Ovary (tissue), 9 donors: ENCODE results near the gene BTRC. TPM values are rescaled to one million over a fixed set of nuclear protein-coding genes. Genes with fewer than 3 reads are reported as not detected.

Source experiments
- DNase-seq, 5 donors: peaks; one replicate each; pipeline ENCODE4 v3.0.0-alpha.2; 2019 to 2020
- H3K27ac ChIP-seq, 2 donors: fragments of 200-600 bp; one replicate each; pipeline versions ENCODE4 v1.5.1 to v1.8.0; 2019 to 2022
- H3K27me3 ChIP-seq: fragments of 200-600 bp; one replicate; pipeline ENCODE4 v1.8.0; 2022
- H3K36me3 ChIP-seq: fragments of 200-600 bp; sonication (generic); one replicate; pipeline ENCODE4 v1.5.1; 2019
- H3K4me1 ChIP-seq: one replicate; pipeline ENCODE4 v1.8.1; 2013; ENCODE audit warnings: mild to moderate bottlenecking, moderate library complexity; ENCODE audit not compliant: insufficient read depth
- H3K4me3 ChIP-seq: fragments of 200-600 bp; sonication (generic); one replicate; pipeline ENCODE4 v1.5.1; 2017
- H3K9me3 ChIP-seq, 2 donors: fragments of 200-600 bp in 1 of 2; sonication (generic) in 1 of 2; one replicate each; pipeline versions ENCODE4 v1.5.1 to v1.8.1; 2013 to 2019; ENCODE audit warnings: mild to moderate bottlenecking in 1 of 2, moderate library complexity in 1 of 2
- EP300 ChIP-seq: sonication (generic); formaldehyde crosslinking; IDR thresholded peaks from one replicate; pipeline ENCODE4 v1.6.1; 2017; ENCODE audit warnings: antibody characterized with exemption
- POLR2A ChIP-seq: fragments of 450-650 bp; IDR thresholded peaks from one replicate; pipeline ENCODE4 v1.6.1; 2017; ENCODE audit warnings: antibody characterized with exemption, mild to moderate bottlenecking, moderate library complexity
- WGBS, 3 donors: extraction: QIAGEN DNeasy Blood & Tissue Kit in 1 of 3; methylation state at CpG; one replicate each; pipeline versions ENCODE4 v1.1.5 to v1.1.7; 2013 to 2017; 5-methylcytosine and 5-hydroxymethylcytosine counted together
- intact Hi-C, 4 donors: fragments of 100-400 bp; cut with DNase I; formaldehyde crosslinking; loops; one replicate each; pipeline versions ENCODE4 v1.11.0 to v1.15.1; 2022 to 2023
- polyA plus RNA-seq, 2 donors: library from polyadenylated mRNA; stranded (reverse); fragments of 200-250 nt in 1 of 2; fragments of 350-450 nt in 1 of 2; fragmentation: Illumina TruSeq in 1 of 2; extraction: RNeasy Lipid Tissue Mini Kit (QIAGEN cat#74804) in 1 of 2; gene quantifications; one replicate each; pipeline ENCODE4 v1.2.3, GENCODE V29; 2013 to 2014
- total RNA-seq, 7 donors: library from RNA; depleted of rRNA in 2 of 7; stranded (reverse); fragments of >200 nt in 2 of 7; fragmentation: NEBNext Ultra II Directional in 3 of 7; extraction: Animal tissue kit (Norgen Biotek cat#: 25700) in 3 of 7; gene quantifications; one replicate each; pipeline versions ENCODE4 v1.1.0 to v1.2.4, GENCODE V29; 2016 to 2023
- TF ChIP-seq, protein P1 (sequence below), 3 donors: fragments of 450-650 bp in 2 of 3; fragments of 200-600 bp in 1 of 3; IDR thresholded peaks; one replicate each; pipeline versions ENCODE4 v1.5.1 to v1.8.0; 2016 to 2022; ENCODE audit warnings: antibody characterized with exemption in 3 of 3, mild to moderate bottlenecking in 1 of 3
- donor health status: DM: no; HTN: no; CAD: no; lungs with moderate emphysema.
- donor health status: DM: no; HTN: no; CAD: no.
- donor health status: Bipolar disorder and iron deficiency.
- donor health status: DM: yes; HTN: yes; CAD: no.
- donor health status: DM: no; HTN: no; CAD: no.
- donor health status: DM: yes; HTN: yes; CAD: no.

The BTRC gene
- total and polyA plus RNA-seq, 9 donors, result 7.2 to 31.4 (median 26.2) TPM

GRCh38 chr10:101552442-101552841 lies 198.5 kb downstream of the BTRC start:
- TF ChIP-seq POLR2A (no peak), EP300 (no peak)
- TF ChIP-seq, protein P1, sequence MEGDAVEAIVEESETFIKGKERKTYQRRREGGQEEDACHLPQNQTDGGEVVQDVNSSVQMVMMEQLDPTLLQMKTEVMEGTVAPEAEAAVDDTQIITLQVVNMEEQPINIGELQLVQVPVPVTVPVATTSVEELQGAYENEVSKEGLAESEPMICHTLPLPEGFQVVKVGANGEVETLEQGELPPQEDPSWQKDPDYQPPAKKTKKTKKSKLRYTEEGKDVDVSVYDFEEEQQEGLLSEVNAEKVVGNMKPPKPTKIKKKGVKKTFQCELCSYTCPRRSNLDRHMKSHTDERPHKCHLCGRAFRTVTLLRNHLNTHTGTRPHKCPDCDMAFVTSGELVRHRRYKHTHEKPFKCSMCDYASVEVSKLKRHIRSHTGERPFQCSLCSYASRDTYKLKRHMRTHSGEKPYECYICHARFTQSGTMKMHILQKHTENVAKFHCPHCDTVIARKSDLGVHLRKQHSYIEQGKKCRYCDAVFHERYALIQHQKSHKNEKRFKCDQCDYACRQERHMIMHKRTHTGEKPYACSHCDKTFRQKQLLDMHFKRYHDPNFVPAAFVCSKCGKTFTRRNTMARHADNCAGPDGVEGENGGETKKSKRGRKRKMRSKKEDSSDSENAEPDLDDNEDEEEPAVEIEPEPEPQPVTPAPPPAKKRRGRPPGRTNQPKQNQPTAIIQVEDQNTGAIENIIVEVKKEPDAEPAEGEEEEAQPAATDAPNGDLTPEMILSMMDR (IDR thresholded peaks at IDR 0.05), result no peak
- no peak for DNase-seq
- H3K9me3 ChIP-seq, result no peaks in the 10 kb centered on the region
- H3K4me3 ChIP-seq, result no peak overlapping the region
- H3K36me3 ChIP-seq, result no peaks in the 10 kb centered on the region
- H3K27ac ChIP-seq, result no peak overlapping the region
- WGBS, 3 donors, result 90 to 93% (median 92%) methylated on average over 3 of the region's 3 CpGs
- intact Hi-C loops, result no loop called here
- H3K27me3 ChIP-seq, result no peaks in the 10 kb centered on the region
- H3K4me1 ChIP-seq, result peaks cover 4% of the 10 kb centered on the region

DNA sequence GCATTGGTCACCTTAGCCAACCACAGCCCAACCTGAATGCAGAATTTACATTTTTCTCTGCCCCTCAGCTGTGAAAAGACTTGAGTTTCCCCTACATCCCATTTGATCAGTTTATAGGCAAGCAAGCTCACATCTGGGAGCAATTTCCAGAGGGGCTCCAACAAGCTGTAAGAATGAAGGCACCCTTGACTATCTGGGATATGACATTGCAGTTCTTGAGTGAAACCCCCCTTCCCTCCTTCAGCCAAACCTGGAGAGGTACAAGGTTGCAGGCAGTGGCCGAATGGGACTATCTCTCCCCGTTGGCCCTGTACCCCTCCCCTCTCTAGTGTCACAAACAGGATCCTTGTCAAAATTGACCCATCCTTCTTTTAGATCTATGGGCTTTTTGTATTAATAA lies 203.6 kb downstream of the BTRC start:
- no peaks in the 10 kb centered on the region for H3K9me3 ChIP-seq
- TF ChIP-seq, protein P1 (IDR thresholded peaks at IDR 0.05), result no peak
- no peak for TF ChIP-seq POLR2A
- TF ChIP-seq EP300, result no peak
- H3K4me1 ChIP-seq, result no peaks in the 10 kb centered on the region
- WGBS, 3 donors, result 54 to 84% (median 82%) methylated on average over 2 of the region's 2 CpGs
- H3K27ac ChIP-seq, result no peak overlapping the region
- no peak for DNase-seq
- no peak overlapping the region for H3K4me3 ChIP-seq
- intact Hi-C loops, result no loop called here
- no peaks in the 10 kb centered on the region for H3K36me3 ChIP-seq
- no peaks in the 10 kb centered on the region for H3K27me3 ChIP-seq

GRCh38 chr10:101558204-101558603 lies 204.2 kb downstream of the BTRC start:
- H3K9me3 ChIP-seq, result no peaks in the 10 kb centered on the region
- no peak overlapping the region for H3K4me3 ChIP-seq
- H3K27me3 ChIP-seq, result no peaks in the 10 kb centered on the region
- WGBS, 3 donors, result 63 to 76% (median 64%) methylated on average over 2 of the region's 2 CpGs
- no peaks in the 10 kb centered on the region for H3K4me1 ChIP-seq
- TF ChIP-seq, protein P1 (IDR thresholded peaks at IDR 0.05), result no peak
- TF ChIP-seq POLR2A (no peak), EP300 (no peak)
- DNase-seq, result no peak
- no peak overlapping the region for H3K27ac ChIP-seq
- H3K36me3 ChIP-seq, result no peaks in the 10 kb centered on the region
- intact Hi-C loops, result no loop called here

- no peak for TF ChIP-seq EP300
- TF ChIP-seq, protein P1 (IDR thresholded peaks at IDR 0.05), result no peak
- no peak for TF ChIP-seq POLR2A
- Histone ChIP-seq H3K36me3 (no peaks in the 10 kb centered on the region), H3K4me1 (no peaks in the 10 kb centered on the region), H3K27ac (no peak overlapping the region), H3K9me3 (no peaks in the 10 kb centered on the region), H3K4me3 (no peak overlapping the region), H3K27me3 (no peaks in the 10 kb centered on the region)
- intact Hi-C loops, result no loop called here
- 32 to 38% (median 32%) methylated on average over 18 of the region's 18 CpGs for WGBS, 3 donors
- DNase-seq, result no peak
These were observed 205.0 kb downstream of the BTRC start for GRCh38 chr10:101558671-101559595.
